Lung microvascular endothelial cell (primary cell): Measurements from ENCODE around the gene SLC4A1. TPM values are rescaled to one million over a fixed set of nuclear protein-coding genes. Genes with fewer than 3 reads are reported as not detected.

Experiments used
- DNase-seq, 2 donors: peaks; one replicate each; pipeline versions ENCODE4 v3.0.0 to v3.0.0-alpha.2; 2010; ENCODE audit warnings: low read depth in 2 of 2
- total RNA-seq: library from RNA; depleted of rRNA; stranded (reverse); fragments of >200 nt; gene quantifications from 2 replicates; pipeline ENCODE4 v1.2.1, GENCODE V29; 2014

The SLC4A1 gene
- total RNA-seq, 1 donor from 2014 or later, result not detected

DNA sequence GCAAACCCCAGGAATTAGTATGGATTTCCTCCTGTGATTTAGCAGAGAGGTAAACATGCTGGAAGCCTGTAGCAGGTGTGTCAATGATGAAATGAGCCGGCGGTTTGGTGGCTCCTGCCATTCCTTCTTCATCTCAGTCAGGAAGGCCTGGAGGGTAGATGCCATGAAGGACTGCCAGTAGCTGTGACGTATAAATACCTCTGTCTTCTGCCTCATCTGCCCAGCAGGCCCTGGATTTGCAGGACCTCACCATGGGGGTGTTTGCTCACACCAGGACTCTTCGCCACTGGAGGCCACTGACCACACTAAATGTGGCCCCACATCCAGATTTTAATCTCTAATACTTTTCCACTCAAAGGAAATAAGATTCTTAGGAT lies 16.1 kb upstream of the SLC4A1 start:
- DNase-seq, result no peak

- no peak for DNase-seq
Observed at GRCh38 chr17:44283344-44284023, 15.5 kb upstream of the SLC4A1 start.

- DNase-seq, result no peak
Observed at GRCh38 chr17:44282264-44282663, 14.3 kb upstream of the SLC4A1 start.

- DNase-seq, result no peak
Observed at GRCh38 chr17:44281570-44281969, 13.6 kb upstream of the SLC4A1 start.

- peak in 1 of 2 donors; percentile 13 for DNase-seq
Observed at GRCh38 chr17:44280392-44280937, 12.5 kb upstream of the SLC4A1 start.

DNA sequence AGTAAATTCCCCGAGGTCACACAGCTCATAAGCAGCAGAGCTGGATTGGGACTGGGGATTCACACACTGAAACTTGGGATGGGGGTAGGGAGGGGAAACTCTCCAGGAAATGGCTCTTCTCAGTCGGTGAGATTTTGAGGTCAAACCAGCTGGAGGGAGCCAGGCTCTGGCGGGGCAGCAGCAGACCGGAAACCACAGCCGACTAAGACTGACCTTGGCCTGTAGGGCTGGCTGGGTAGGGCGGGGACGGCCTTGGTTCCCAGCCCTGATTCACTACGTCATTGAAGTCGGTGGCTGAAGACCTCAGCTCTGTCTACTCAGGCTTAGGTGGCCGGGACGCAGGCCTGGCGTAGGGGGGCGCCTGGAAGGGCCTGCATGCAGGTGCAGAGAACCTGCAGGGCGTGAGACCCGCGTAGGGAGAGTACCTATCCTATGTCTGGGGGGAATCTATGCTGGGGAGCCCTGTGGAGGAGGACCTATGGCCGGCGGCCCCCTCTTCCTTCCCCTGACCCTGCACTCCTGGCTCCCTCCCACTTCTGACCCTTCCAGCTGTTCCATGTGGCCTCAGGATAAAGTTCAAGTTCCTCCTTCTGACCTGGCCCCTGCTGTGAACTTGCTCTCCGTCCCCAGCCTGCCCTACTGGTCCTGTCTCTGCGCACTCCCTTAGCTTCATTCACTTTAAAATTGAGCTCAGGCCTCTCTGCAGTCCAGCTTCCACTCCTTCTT lies 11.9 kb upstream of the SLC4A1 start:
- peak; percentile 53 to 95 for DNase-seq

GRCh38 chr17:44279346-44279665 lies 11.4 kb upstream of the SLC4A1 start:
- DNase-seq, result no peak

DNA sequence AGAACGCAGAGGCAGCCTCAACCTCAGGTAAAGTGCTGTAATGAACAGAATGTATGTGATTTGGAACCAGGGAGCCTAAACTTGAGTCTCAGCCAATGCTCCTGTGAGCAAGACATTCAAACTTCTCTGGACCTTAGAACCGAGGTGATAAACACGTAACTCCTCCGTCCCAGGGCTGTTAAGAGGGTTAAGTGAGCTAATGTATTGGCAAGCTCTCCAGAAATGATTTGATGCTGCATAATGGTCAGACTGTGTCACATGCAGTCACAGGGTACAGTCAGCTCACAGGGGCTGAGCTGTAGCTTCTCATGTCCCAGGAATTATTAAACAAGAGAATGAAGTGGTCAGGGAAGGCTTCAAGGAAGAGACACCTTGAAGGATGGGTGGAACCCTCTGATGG lies 10.0 kb upstream of the SLC4A1 start:
- peak in 1 of 2 donors; percentile 12 for DNase-seq

GRCh38 chr17:44273607-44274006 lies 5.7 kb upstream of the SLC4A1 start:
- DNase-seq, result no peak

DNA sequence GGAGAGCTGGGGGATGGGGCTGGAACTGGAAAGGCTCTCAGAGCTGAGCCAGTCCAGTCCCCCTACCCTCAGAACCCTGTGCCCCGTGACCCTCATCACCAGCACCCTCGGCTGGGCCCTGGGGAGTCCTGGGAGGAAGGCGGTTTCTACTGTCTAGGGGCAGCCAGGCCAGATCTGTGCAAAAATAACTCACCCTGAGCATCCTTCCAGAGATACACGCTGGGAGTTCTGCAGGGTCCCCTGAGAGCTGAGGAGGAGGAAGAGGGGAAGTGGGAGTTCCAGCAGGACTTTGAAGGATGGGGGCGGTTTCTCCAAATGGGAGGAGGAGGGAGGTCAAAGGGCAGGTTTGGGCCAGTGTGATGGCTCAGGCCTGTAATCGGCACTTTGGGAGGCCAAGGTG lies 5.0 kb upstream of the SLC4A1 start:
- DNase-seq, result no peak

DNA sequence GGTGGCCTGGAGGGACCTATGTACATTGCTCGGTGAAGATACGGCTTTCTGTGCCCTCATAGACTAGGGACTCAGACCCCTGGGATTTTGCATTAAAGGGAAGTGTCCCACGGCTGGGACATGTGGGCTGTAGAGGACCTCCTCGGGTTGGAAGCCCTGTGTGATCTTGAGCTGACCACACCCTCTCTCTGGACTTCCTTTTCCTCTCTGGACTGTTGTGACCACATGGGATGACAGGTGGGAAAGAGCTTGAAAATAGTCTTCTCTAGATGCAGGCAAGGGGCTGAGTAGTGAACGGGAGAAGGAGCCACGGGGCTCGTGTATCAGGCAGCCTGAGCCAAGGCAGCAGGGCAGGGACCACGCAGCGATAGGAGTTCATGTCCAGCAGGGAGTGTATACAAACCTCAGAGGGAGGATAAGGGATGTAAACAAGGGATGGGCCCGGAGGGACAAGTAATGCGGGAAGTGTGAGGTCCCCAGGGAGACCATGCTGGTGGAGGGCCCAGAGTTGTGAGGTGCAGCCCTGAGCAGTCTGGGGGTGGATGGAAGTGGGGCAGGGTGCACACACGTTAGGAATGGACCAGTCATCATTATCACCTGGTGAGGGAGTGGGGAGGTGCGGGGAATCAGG lies 4.5 kb upstream of the SLC4A1 start:
- no peak for DNase-seq

DNA sequence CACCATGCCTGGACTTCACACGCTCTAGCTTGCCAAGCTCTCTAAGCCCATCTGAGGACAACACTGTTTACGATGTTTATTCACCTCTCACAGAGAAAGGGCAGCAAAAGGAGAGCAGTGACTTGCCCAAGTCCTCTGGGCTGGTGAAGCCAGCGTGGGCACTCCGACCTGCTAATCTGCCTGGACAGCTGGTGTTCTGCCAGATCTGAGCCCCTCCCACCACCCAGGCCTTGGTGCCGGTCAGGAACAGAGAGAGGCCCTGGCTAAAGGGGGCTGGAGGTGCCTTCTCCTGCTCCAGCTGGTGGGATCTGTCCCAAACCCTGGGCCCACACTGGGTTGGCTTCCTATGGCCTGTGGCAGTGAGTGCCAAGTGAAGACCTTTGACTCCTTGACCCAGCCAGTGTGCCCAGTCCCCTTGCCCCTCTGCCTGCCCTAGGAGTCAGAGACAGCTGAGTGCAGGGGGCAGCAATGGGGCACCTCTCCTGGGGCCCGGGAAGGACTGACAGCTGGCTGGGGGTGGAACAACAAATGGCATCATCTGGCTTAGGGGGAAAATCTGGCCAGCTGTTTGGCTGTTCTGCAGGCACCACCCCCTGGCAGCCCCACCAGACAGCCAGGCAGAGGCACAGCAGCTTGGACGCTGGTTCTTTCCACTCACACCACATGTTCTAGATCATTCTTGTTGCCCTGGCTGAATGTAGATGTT lies 1.8 kb upstream of the SLC4A1 start:
- no peak for DNase-seq

GRCh38 chr17:44268709-44269534 lies 987 bp upstream of the SLC4A1 start:
- DNase-seq, result no peak

DNA sequence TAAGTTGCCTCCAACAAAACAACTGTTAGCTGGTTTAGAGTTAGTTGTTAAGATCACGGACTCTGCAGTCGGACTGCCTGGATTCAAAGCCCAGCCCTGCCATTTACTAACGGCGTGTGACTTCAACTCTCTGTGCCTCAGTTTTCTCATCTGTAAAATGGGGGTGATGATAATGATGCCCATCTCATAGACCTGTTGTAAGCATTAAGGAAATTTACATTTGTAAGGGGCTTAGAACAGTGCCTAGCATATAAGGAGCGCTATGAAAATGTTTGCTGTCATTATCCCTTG lies 825 bp downstream of the SLC4A1 start:
- no peak for DNase-seq

GRCh38 chr17:44266402-44267164 lies 1.4 kb downstream of the SLC4A1 start:
- peak in 1 of 2 donors; percentile 48 for DNase-seq

DNA sequence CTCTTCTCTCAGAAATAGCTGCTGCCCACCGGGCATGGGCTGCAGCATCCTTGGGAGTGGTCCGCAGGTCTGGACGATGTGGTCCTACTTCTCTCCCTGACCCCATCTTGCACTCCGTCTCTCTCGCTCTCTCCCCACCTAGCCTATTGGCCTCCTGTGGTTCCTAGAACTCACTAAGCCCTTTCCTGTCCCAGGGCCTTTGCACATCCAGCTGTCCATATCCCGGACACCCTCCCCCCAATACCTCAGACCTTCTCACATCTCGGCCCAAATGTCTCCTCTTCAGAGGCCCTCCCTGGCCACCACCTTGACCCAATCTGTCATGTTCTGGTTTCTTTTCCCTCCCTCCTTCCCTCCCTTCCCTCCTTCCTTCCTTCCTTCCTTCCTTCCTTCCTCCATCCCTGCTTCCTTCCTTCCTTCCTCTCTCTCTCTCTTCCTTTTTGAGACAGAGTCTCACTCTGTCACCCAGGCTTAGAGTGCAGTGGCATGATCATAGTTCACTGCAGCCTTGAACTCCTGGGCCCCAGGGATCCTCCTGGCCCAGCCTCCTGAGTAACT lies 4.5 kb downstream of the SLC4A1 start:
- DNase-seq, result no peak

DNA sequence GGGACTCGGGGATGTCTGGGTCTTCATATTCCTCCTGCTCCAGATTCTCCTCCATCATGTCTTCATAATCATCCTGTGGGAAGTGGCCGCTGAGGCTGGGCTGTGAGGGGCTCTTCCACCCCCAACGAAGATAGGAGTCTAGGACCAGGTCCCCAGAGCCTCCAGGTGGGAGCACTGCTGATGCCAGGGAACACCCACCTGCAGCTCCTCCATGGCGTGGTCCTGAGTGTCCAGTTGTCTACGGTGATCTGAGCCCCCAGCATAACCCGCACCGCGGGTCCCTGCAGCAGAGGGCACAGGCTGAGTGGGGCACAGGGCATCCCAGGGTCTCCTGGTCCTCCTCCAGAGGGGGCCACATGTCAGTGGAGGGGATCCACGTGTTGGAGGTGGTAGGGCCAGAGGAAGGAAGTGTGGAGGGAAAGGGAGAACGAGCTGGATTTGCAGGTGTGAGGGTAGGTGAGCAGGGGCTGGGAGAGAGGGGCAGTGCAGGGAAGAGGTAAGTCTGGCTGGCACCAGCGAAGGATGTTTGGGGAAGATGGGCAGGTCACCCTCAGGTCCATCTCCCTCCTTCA lies 5.2 kb downstream of the SLC4A1 start:
- DNase-seq, result no peak

DNA sequence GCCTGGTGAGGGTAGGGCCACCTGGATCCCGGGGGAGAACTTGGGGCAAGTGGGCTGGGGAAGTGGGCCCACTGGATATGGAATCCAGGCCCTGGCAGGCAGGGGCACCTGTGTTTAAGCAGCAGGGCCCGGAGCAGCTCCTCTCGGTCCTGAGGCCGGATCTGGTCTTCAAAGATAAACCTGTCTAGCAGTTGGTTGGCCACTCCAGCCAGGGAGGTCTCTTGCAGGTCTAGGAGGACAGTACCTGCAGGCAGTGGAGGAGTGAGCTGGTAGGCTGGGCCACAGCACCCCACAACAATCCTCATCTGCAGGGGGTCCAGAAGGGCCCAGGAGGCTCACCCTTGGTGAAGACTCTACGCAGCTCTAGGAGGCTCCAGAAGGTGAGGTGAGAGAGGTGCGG lies 7.6 kb downstream of the SLC4A1 start:
- DNase-seq, result no peak

DNA sequence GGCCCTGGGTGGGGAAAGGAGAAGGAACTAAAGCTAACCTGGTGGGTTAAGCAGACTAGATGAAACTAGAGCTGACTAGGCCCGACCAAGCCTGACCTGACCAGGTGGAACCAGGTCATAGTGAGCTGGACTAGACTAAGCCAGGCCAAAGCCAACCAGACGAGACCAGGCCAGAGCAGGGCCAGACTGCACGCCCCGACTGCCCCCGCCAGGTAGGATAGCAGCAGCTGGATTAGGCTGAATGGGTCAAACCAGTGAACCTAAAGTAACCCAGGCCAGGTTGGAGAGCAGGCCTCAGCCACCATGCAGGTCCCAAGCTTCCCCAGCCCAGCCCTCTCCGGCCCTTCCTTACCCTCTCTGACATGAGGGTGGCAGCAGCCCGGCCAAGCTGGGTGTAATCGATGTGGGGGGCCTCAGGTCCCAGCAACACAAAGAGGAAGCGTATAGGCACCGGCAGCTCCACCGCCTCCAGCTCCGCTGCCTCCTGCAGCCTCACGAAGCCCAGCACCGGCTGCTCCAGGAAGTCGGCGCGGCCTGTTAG lies 9.1 kb downstream of the SLC4A1 start:
- DNase-seq, result no peak
